ENCODE measurements around the gene VWF. TPM values are rescaled to one million over a fixed set of nuclear protein-coding genes. Genes with fewer than 3 reads are reported as not detected.

VWF gene
- total RNA-seq, 2 experiments from 2014 or later: 0.11 to 0.13 TPM

DNA sequence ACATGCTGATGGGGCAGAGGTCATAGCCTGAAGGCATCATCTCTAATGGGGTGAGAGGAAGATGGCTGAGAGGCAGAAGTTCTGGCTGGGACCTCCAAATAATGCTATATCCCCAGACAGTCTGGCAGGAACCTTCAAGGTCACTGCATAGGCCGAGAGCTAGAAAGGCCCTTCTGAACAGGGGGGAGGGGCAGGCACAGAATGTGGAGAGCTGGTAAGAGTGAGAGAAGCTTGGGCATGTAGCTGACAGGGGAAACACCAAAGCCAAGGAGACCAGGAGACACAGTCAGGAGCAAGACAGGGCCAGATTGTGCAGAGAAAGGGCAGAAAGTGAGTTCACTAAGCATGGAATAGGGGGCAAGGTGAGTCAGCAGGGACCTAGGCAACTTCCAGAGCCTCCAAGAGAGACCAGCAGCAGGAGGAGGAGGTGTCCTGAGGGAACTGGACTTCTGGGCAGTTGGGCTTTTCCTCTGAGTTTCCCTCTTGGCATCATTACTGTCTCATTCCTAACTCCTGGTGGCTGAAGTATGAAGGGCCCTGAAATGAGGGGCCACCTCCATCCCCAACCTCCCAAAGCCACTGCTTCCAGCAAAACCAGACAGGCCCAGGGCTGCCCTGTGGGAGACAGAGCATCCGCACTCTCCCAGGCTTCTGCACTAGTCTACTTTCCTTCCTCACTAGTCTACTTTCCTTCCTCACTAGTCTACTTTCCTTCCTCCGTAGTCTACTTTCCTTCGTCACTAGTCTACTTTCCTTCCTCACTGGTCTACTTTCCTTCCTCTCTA, 196.5 kb downstream of the VWF start:
- DNase-seq (no peak), ATAC-seq (no peak)
- Mint-ChIP-seq H3K36me3 (ENCODE audit: low read depth) (no peaks in the 10 kb centered on the region), H3K9me3 (no peaks in the 10 kb centered on the region), H3K4me1 (ENCODE audit: low read depth) (no peaks in the 10 kb centered on the region), H3K27me3 (peaks cover 26% of the 10 kb centered on the region), H3K27ac (no peak overlapping the region), H3K4me3 (no peak overlapping the region)
- ChIA-PET CTCF (no interaction called here), POLR2A (no interaction called here)
- TF ChIP-seq, protein P1, sequence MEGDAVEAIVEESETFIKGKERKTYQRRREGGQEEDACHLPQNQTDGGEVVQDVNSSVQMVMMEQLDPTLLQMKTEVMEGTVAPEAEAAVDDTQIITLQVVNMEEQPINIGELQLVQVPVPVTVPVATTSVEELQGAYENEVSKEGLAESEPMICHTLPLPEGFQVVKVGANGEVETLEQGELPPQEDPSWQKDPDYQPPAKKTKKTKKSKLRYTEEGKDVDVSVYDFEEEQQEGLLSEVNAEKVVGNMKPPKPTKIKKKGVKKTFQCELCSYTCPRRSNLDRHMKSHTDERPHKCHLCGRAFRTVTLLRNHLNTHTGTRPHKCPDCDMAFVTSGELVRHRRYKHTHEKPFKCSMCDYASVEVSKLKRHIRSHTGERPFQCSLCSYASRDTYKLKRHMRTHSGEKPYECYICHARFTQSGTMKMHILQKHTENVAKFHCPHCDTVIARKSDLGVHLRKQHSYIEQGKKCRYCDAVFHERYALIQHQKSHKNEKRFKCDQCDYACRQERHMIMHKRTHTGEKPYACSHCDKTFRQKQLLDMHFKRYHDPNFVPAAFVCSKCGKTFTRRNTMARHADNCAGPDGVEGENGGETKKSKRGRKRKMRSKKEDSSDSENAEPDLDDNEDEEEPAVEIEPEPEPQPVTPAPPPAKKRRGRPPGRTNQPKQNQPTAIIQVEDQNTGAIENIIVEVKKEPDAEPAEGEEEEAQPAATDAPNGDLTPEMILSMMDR (IDR thresholded peaks at IDR 0.05): no peak
- intact Hi-C loops (cut with micrococcal nuclease): no loop called here

DNA sequence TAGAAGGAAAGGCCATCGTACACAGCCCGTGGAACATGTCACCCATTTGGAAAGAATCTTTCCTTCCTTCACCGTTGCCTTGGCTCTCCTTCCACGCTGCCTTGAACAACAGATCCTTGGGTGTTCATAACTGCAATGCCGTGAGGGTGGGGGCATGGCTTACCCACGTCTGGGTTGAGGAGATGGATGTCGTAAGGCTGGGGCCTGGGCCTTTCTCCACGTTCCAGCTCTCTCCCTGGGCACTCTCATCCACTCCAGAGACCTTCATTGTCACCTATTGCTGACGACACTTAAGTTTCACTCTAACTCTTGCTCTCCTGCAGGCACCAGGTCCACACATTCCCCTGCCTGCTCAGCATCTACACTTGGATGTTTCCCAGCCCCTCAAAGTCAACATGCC, 198.8 kb downstream of the VWF start:
- H3K9me3 Mint-ChIP-seq: no peaks in the 10 kb centered on the region
- H3K27ac Mint-ChIP-seq: no peak overlapping the region
- CTCF ChIA-PET: no interaction called here
- no peaks in the 10 kb centered on the region for H3K4me1 Mint-ChIP-seq (ENCODE audit: low read depth)
- no peak for DNase-seq
- peaks cover 19% of the 10 kb centered on the region for H3K27me3 Mint-ChIP-seq
- H3K4me3 Mint-ChIP-seq: no peak overlapping the region
- POLR2A ChIA-PET: interaction anchor here (0.5 kb wide), 1 partner anchor 398 kb away, joined by 3 read pairs; no protein-coding TSS in a partner anchor
- no peaks in the 10 kb centered on the region for H3K36me3 Mint-ChIP-seq (ENCODE audit: low read depth)
- intact Hi-C loops (cut with micrococcal nuclease): no loop called here
- TF ChIP-seq, protein P1 (IDR thresholded peaks at IDR 0.05): no peak
- no peak for ATAC-seq

DNA sequence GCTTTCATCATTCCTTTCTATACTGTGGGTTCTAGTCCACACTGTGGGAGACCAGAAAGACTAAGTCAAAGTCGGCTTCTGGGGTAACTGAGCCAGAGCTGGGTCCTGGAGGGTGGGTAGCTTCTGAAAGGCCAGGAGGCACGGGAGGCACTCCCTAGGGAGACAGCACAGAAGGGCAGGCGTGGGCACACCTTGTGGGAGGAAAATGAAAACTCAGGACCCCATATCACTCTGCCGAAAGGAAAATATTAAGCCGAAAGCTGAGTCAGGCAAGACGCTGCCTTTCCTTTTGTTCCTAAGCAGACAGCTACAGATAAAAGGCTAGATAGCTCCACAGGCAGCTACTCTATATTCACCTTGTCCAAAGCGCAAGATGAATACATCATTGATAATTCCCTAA, 200.1 kb downstream of the VWF start:
- Mint-ChIP-seq H3K36me3 (ENCODE audit: low read depth) (no peaks in the 10 kb centered on the region), H3K4me1 (ENCODE audit: low read depth) (no peaks in the 10 kb centered on the region), H3K9me3 (no peaks in the 10 kb centered on the region), H3K4me3 (no peak overlapping the region), H3K27me3 (peaks cover 16% of the 10 kb centered on the region), H3K27ac (no peak overlapping the region)
- no peak for DNase-seq
- CTCF ChIA-PET: no interaction called here
- intact Hi-C loops (cut with micrococcal nuclease): no loop called here
- ATAC-seq: no peak
- POLR2A ChIA-PET: no interaction called here
- TF ChIP-seq, protein P1 (IDR thresholded peaks at IDR 0.05): no peak

- CTCF ChIA-PET: no interaction called here
- H3K9me3 Mint-ChIP-seq: no peaks in the 10 kb centered on the region
- intact Hi-C loops (cut with micrococcal nuclease): no loop called here
- no peaks in the 10 kb centered on the region for H3K4me1 Mint-ChIP-seq (ENCODE audit: low read depth)
- POLR2A ChIA-PET: no interaction called here
- no peak for ATAC-seq
- peaks cover 16% of the 10 kb centered on the region for H3K27me3 Mint-ChIP-seq
- no peaks in the 10 kb centered on the region for H3K36me3 Mint-ChIP-seq (ENCODE audit: low read depth)
- no peak overlapping the region for H3K4me3 Mint-ChIP-seq
- no peak overlapping the region for H3K27ac Mint-ChIP-seq
- no peak for DNase-seq
- TF ChIP-seq, protein P1 (IDR thresholded peaks at IDR 0.05): no peak
These were observed 200.7 kb downstream of the VWF start for GRCh38 chr12:5923751-5924150.

- POLR2A ChIA-PET: no interaction called here
- peaks cover 16% of the 10 kb centered on the region for H3K27me3 Mint-ChIP-seq
- H3K4me1 Mint-ChIP-seq (ENCODE audit: low read depth): no peaks in the 10 kb centered on the region
- DNase-seq: no peak
- ATAC-seq: no peak
- no peaks in the 10 kb centered on the region for H3K36me3 Mint-ChIP-seq (ENCODE audit: low read depth)
- intact Hi-C loops (cut with micrococcal nuclease): no loop called here
- H3K9me3 Mint-ChIP-seq: no peaks in the 10 kb centered on the region
- H3K4me3 Mint-ChIP-seq: no peak overlapping the region
- TF ChIP-seq, protein P1 (IDR thresholded peaks at IDR 0.05): no peak
- no peak overlapping the region for H3K27ac Mint-ChIP-seq
- CTCF ChIA-PET: interaction anchor here (1.0 kb wide), 1 partner anchor 9 kb away, joined by 4 read pairs; no protein-coding TSS in a partner anchor
These were observed 201.3 kb downstream of the VWF start for GRCh38 chr12:5923043-5923605.
